Endothelial cell of umbilical vein (primary cell): ENCODE measurements around the gene ELF3. TPM values are rescaled to one million over a fixed set of nuclear protein-coding genes. Genes with fewer than 3 reads are reported as not detected.
"Not testable (repeated sequence)": the region's sequence is repeated elsewhere in the genome, so short reads cannot be mapped to it uniquely, and the experiment has no call there.

Experiments used
- BruUV-seq: library from RNA; stranded (reverse); fragments of 400-500 nt; replicated peaks from 2 replicates; lab custom pipeline; 2021; lab: Mats Ljungman, UMichigan
- CTCF ChIA-PET: fragments of 300-600, 350-600 bp; sonication (Branson Sonifier 250); formaldehyde crosslinking; loops from one replicate; lab custom pipeline; 2021; ENCODE audit warnings: antibody characterized with exemption, inconsistent platforms; lab: Charles Lee
- POLR2A ChIA-PET: fragments of 300-600, 350-600 bp; sonication (Branson Sonifier 250); formaldehyde crosslinking; loops from one replicate; lab custom pipeline; 2021; ENCODE audit warnings: antibody characterized with exemption, inconsistent platforms; lab: Charles Lee
- DNase-seq: peaks from one replicate; pipeline ENCODE4 v3.0.0-alpha.2; 2011; ENCODE audit warnings: low read depth, low spot score
- FAIRE-seq: peaks from 2 replicates; lab custom pipeline; 2011; peaks lifted over from hg19 to GRCh38; lab: Jason Lieb, UNC
- H2AFZ ChIP-seq: 2 replicates; pipeline ENCODE4 v1.6.0; 2012; ENCODE audit warnings: low read depth, low read length, control low read depth, inconsistent platforms
- H3K27ac ChIP-seq: 2 replicates; pipeline ENCODE4 v1.5.1; 2011; ENCODE audit warnings: low read depth, mild to moderate bottlenecking, control low read depth, low read length, moderate library complexity; ENCODE audit not compliant: insufficient read depth
- H3K27me3 ChIP-seq, 2 experiments: 2 replicates each; pipeline versions ENCODE4 v1.6.0 to v1.6.1; 2011; ENCODE audit warnings: low read length in 2 of 2, mixed read lengths in 1 of 2; ENCODE audit not compliant: control insufficient read depth in 2 of 2, insufficient read depth in 2 of 2
- H3K36me3 ChIP-seq, 2 experiments: 2 replicates in 1 of 2; 3 replicates in 1 of 2; pipeline ENCODE4 v1.5.1; 2011; ENCODE audit warnings: low read length in 2 of 2, mild to moderate bottlenecking in 1 of 2, moderate library complexity in 1 of 2; ENCODE audit not compliant: control insufficient read depth in 2 of 2, insufficient read depth in 2 of 2; ENCODE audit errors: extremely low read depth in 1 of 2
- H3K4me1 ChIP-seq: 3 replicates; pipeline ENCODE4 v1.5.1; 2011; ENCODE audit warnings: mild to moderate bottlenecking, low read length; ENCODE audit not compliant: control insufficient read depth, insufficient read depth; ENCODE audit errors: extremely low read depth
- H3K4me2 ChIP-seq: 2 replicates; pipeline ENCODE4 v1.6.1; 2011; ENCODE audit warnings: low read length, control low read depth, mixed read lengths; ENCODE audit not compliant: insufficient read depth
- H3K4me3 ChIP-seq, 3 experiments: fragments of 200-600 bp in 1 of 3; sonication (generic), shearing (Covaris generic) in 1 of 3; replicated peaks in 1 of 3; 2 replicates each; pipeline ENCODE4 v1.5.1; 2011 to 2016; ENCODE audit warnings: control low read depth in 3 of 3, low read length in 3 of 3, mild to moderate bottlenecking in 2 of 3, inconsistent platforms in 1 of 3, low read depth in 1 of 3, moderate library complexity in 1 of 3; ENCODE audit not compliant: insufficient read depth in 1 of 3
- H3K79me2 ChIP-seq: 2 replicates; pipeline ENCODE4 v1.6.0; 2012; ENCODE audit warnings: low read length, inconsistent platforms; ENCODE audit not compliant: control insufficient read depth, insufficient read depth
- H3K9ac ChIP-seq: replicated peaks from 2 replicates; pipeline ENCODE3; 2011; ENCODE audit warnings: low read length, control low read depth; ENCODE audit not compliant: insufficient read depth; ENCODE audit errors: extremely low read depth
- H3K9me1 ChIP-seq: replicated peaks from 3 replicates; pipeline ENCODE4 v1.6.0; 2011; ENCODE audit warnings: mild to moderate bottlenecking, low read length; ENCODE audit not compliant: control insufficient read depth, insufficient read depth; ENCODE audit errors: extremely low read depth
- H3K9me3 ChIP-seq: replicated peaks from 2 replicates; pipeline ENCODE4 v1.5.1; 2012; ENCODE audit warnings: low read length, inconsistent platforms; ENCODE audit not compliant: control insufficient read depth, insufficient read depth
- H4K20me1 ChIP-seq: replicated peaks from 2 replicates; pipeline ENCODE3; 2011; ENCODE audit warnings: mild to moderate bottlenecking, low read length; ENCODE audit not compliant: control insufficient read depth, insufficient read depth; ENCODE audit errors: extremely low read depth
- CTCF ChIP-seq, 2 donors: IDR thresholded peaks; 1 replicate in 1 of 2; 2 replicates in 1 of 2; pipeline ENCODE4 v1.5.1; 2011; ENCODE audit warnings: low read length in 2 of 2, mild to moderate bottlenecking in 2 of 2, moderate library complexity in 2 of 2, control low read depth in 1 of 2, inconsistent platforms in 1 of 2, low read depth in 1 of 2; ENCODE audit not compliant: insufficient read depth in 1 of 2; ENCODE audit errors: extremely low read depth in 1 of 2
- EZH2 ChIP-seq: IDR thresholded peaks from 2 replicates; pipeline ENCODE4 v1.6.1; 2012; ENCODE audit warnings: borderline replicate concordance, low read depth, mild to moderate bottlenecking, moderate library complexity, low read length, inconsistent platforms; ENCODE audit not compliant: severe bottlenecking
- FOS ChIP-seq: IDR thresholded peaks from 2 replicates; pipeline ENCODE4 v1.6.1; 2011; ENCODE audit warnings: mild to moderate bottlenecking, low read length, moderate library complexity, borderline replicate concordance; ENCODE audit not compliant: insufficient read depth
- GATA2 ChIP-seq: IDR thresholded peaks from 2 replicates; pipeline ENCODE4 v1.7.0; 2011; ENCODE audit warnings: low read depth, mild to moderate bottlenecking, moderate library complexity, mixed read lengths, low read length; ENCODE audit not compliant: insufficient read length, insufficient read depth
- JUN ChIP-seq: IDR thresholded peaks from 2 replicates; pipeline ENCODE4 v1.6.1; 2011; ENCODE audit warnings: borderline replicate concordance, low read depth; ENCODE audit not compliant: insufficient read length, insufficient read depth
- MAX ChIP-seq: IDR thresholded peaks from 2 replicates; pipeline ENCODE4 v1.6.1; 2011; ENCODE audit not compliant: insufficient read depth, insufficient read length
- dilution Hi-C: fragments of 300-500 bp; cut with MboI; formaldehyde crosslinking; loops from one replicate; pipeline ENCODE4 v1.15.0; 2019; ENCODE audit warnings: low sequenced_read_pairs; ENCODE audit not compliant: extremely low pct_ligation_motif_present
- intact Hi-C: fragments of 100-400 bp; cut with micrococcal nuclease; formaldehyde crosslinking; loops from one replicate; pipeline ENCODE4 v1.10.0; 2022
- polyA plus RNA-seq, 4 experiments: library from polyadenylated mRNA; depleted of rRNA in 3 of 4; stranded (reverse) in 3 of 4; unstranded in 1 of 4; fragments of >200 nt; gene quantifications; 2 replicates each; pipeline versions ENCODE4 v1.2.1 to v1.2.3, GENCODE V29; 2011 to 2012; ENCODE audit warnings: missing spikeins in 1 of 4
- total RNA-seq: library from RNA; stranded (reverse); gene quantifications from 2 replicates; pipeline ENCODE4 v1.2.3, GENCODE V29; 2021

The ELF3 gene
- total and polyA plus RNA-seq, 2 donors (not counting 3 experiments of a cell fraction or from before 2014, with no cell fraction given): 0.07 to 0.29 TPM

- no peaks in the 10 kb centered on the region for H3K27me3 ChIP-seq
- POLR2A ChIA-PET: no interaction called here
- H3K9me1 ChIP-seq: no peaks in the 10 kb centered on the region
- peaks cover 9% of the 10 kb centered on the region for H3K4me1 ChIP-seq
- no peak overlapping the region for H3K4me3 ChIP-seq
- CTCF ChIA-PET: interaction anchor here (1.0 kb wide), 1 partner anchor 10 kb away, joined by 3 read pairs; no protein-coding TSS in a partner anchor
- H3K9me3 ChIP-seq: no peaks in the 10 kb centered on the region
- TF ChIP-seq FOS (no peak), MAX (no peak), GATA2 (no peak), CTCF (IDR thresholded peaks at IDR 0.05; ENCODE audit: extremely low read depth in 1 of 2, insufficient read depth in 1 of 2, low read depth in 1 of 2, low read length in 2 of 2) (no peak), JUN (no peak), EZH2 (no peak)
- H3K27ac ChIP-seq: no peak overlapping the region
- no peaks in the 10 kb centered on the region for H3K79me2 ChIP-seq
- no peak for FAIRE-seq
- no peak for DNase-seq
- dilution Hi-C loops (no loop called here), intact Hi-C loops (no loop called here)
- no TSS peak for BruUV-seq
- H3K9ac ChIP-seq: no peak overlapping the region
- no peak overlapping the region for H3K4me2 ChIP-seq
- H4K20me1 ChIP-seq: no peaks in the 10 kb centered on the region
- H2AFZ ChIP-seq: no peak overlapping the region
- no peaks in the 10 kb centered on the region for H3K36me3 ChIP-seq
Observed at GRCh38 chr1:202056644-202057334, 46.4 kb downstream of the ELF3 start.

GRCh38 chr1:202057335-202057704 is 46.9 kb downstream of the ELF3 start:
- CTCF ChIA-PET, H3K79me2 ChIP-seq, FAIRE-seq, dilution Hi-C loops, H3K4me3 ChIP-seq, H3K9ac ChIP-seq, H3K4me1 ChIP-seq, BruUV-seq, H4K20me1 ChIP-seq, H3K27me3 ChIP-seq, H3K36me3 ChIP-seq, H3K4me2 ChIP-seq, H3K9me3 ChIP-seq, DNase-seq, POLR2A ChIA-PET, H3K9me1 ChIP-seq, H3K27ac ChIP-seq, intact Hi-C loops, H2AFZ ChIP-seq: not testable (repeated sequence)
